ENCODE measurements around the gene CALHM1.
"Not testable (repeated sequence)": the region's sequence is repeated elsewhere in the genome, so short reads cannot be mapped to it uniquely, and the experiment has no call there.

CALHM1 gene

GRCh38 chr10:103429647-103430046, 29.1 kb downstream of the CALHM1 start:
- no peak for DNase-seq (ENCODE audit: low read depth in 3 of 3)

- no peak for DNase-seq (ENCODE audit: low read depth in 3 of 3)
Measured at GRCh38 chr10:103428989-103429643, 29.6 kb downstream of the CALHM1 start.

GRCh38 chr10:103427866-103428265, 30.8 kb downstream of the CALHM1 start:
- DNase-seq (ENCODE audit: low read depth in 3 of 3) = no peak

GRCh38 chr10:103423748-103424147, 35.0 kb downstream of the CALHM1 start:
- DNase-seq (ENCODE audit: low read depth in 3 of 3) = no peak

DNA sequence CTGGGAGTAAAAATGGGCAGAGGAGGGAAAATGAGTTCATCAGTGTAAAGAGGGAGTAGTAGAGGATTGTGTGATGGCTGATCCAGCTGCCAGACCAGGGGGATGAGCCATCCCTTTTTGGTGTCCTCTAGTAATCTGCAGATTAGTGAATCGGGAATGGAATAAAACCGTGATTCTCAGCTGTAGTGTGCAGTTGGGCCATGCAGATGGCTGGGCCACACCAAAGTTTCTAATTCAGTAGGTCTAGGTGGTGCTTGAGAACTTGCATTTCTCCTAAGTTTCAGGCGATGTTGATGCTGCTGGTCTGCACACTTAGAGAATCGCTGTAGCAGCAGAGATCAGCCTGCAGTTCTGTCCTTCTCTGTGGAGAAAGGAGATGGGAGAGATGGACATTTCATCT, 39.6 kb downstream of the CALHM1 start:
- DNase-seq (ENCODE audit: low read depth in 3 of 3) = no peak

DNA sequence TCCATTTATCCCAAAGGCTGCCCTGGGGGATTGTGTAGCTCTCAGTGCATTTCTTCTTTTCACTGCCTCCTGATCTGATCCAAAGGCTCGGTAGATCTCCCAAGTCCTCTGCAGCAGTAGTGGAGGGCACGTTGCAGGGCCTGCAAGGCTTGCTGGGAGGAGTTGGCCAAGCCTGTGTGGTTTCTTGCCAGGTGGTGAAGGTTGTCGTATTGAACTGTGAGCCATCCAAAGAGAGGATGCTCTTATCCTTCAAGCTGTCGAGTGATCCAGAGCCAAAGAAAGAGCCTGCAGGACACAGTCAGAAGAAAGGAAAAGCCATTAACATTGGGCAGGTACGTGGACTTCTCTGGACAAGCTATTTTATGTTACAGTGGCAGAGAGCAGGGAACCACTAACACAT, 41.1 kb downstream of the CALHM1 start:
- no peak for DNase-seq (ENCODE audit: low read depth in 3 of 3)

GRCh38 chr10:103417148-103417469, 41.6 kb downstream of the CALHM1 start:
- DNase-seq (ENCODE audit: low read depth in 3 of 3) = not testable (repeated sequence)

- peak in 2 of 3 experiments; percentile 18 to 32 for DNase-seq (ENCODE audit: low read depth in 3 of 3)
Measured at GRCh38 chr10:103416436-103417147, 42.1 kb downstream of the CALHM1 start.

DNA sequence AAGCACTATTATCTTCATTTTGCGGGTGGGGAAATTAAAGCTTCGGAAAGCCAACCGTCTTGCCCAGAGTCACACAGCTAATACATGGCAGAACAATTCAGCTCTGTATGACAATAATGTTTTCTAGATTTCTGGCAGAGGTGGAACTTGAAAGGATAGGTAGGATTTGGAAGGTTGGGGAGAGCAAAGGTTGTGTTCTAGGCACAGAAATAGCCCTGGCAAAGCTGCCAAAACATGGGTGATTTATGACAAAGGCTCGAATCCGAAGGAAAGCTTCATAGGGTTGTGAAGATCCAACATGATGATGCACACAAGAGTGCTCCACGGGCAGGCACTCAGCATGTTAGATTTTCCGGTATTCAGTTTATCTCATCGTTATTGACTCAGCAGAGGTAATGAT, 43.1 kb downstream of the CALHM1 start:
- DNase-seq (ENCODE audit: low read depth in 3 of 3) = no peak

- no peak for DNase-seq (ENCODE audit: low read depth in 3 of 3)
Measured at GRCh38 chr10:103413564-103413963, 45.1 kb downstream of the CALHM1 start.
